ENCODE measurements around the gene PNMA8C. TPM values are rescaled to one million over a fixed set of nuclear protein-coding genes. Genes with fewer than 3 reads are reported as not detected.
"Not testable (repeated sequence)": the region's sequence is repeated elsewhere in the genome, so short reads cannot be mapped to it uniquely, and the experiment has no call there.

Gene PNMA8C
- total RNA-seq, 4 donors from 2014 or later: not detected

GRCh38 chr19:46376241-46377153 lies 52.2 kb downstream of the PNMA8C start:
- no peak for TF ChIP-seq CTCF (IDR thresholded peaks at IDR 0.05)
- DNase-seq (ENCODE audit: low spot score) (no peak), ATAC-seq (ENCODE audit: low FRiP score) (no peak)

- DNase-seq (ENCODE audit: low spot score); ATAC-seq (ENCODE audit: low FRiP score): not testable (repeated sequence)
Measured at GRCh38 chr19:46375476-46376067, 53.2 kb downstream of the PNMA8C start.

Other genes with a start within 250 kb of the PNMA8C start
- not detected for gene IGFL1, start 199.2 kb downstream of the PNMA8C start, total RNA-seq
- gene HIF3A, start 131.9 kb downstream of the PNMA8C start, total RNA-seq: 100 to 1,000 TPM in 1 of 4 donors, 10 to 100 TPM in 3; 10.3 to 201 (median 17.6) TPM
- gene PPP5C, start 81.8 kb downstream of the PNMA8C start, total RNA-seq: 10 to 100 TPM; 43.2 to 63.8 (median 49.5) TPM
- 1 to 10 TPM; 1.7 to 7.1 (median 5.3) TPM for gene CCDC8, start 15.4 kb downstream of the PNMA8C start, total RNA-seq
- 1 to 10 TPM in 2 of 4 donors, under 1 TPM in 2; 0.72 to 3.5 (median 1.0) TPM for gene PNMA8A, start 42.6 kb upstream of the PNMA8C start, total RNA-seq
- 1 to 10 TPM in 3 of 4 donors, under 1 TPM in 1; 0.93 to 3.0 (median 1.7) TPM for gene PNMA8B, start 66.9 kb upstream of the PNMA8C start, total RNA-seq
- gene CALM3, start 172.4 kb upstream of the PNMA8C start, total RNA-seq: 100 to 1,000 TPM; 112 to 189 (median 132) TPM
- 10 to 100 TPM in 1 of 4 donors, 1 to 10 TPM in 3; 4.8 to 10.2 (median 7.9) TPM for gene PTGIR, start 196.2 kb upstream of the PNMA8C start, total RNA-seq
- gene GNG8, start 207.3 kb upstream of the PNMA8C start, total RNA-seq: not detected
- gene DACT3, start 232.2 kb upstream of the PNMA8C start, total RNA-seq: under 1 TPM; 0.31 to 0.79 (median 0.52) TPM

Data from omental fat pad (tissue), 4 donors.